Bronchial epithelial cell (primary cell): ENCODE results near the gene NOX5. TPM values are rescaled to one million over a fixed set of nuclear protein-coding genes. Genes with fewer than 3 reads are reported as not detected.

Source experiments
- DNase-seq: peaks from one replicate; pipeline ENCODE4 v3.0.0-alpha.2; 2010; ENCODE audit warnings: low read depth
- FAIRE-seq: peaks from 2 replicates; lab custom pipeline; 2011; peaks lifted over from hg19 to GRCh38; lab: Jason Lieb, UNC
- H3K27me3 ChIP-seq: 2 replicates; pipeline ENCODE4 v1.5.1; 2011; ENCODE audit warnings: low read length; ENCODE audit not compliant: control insufficient read depth, insufficient read depth
- H3K36me3 ChIP-seq: 2 replicates; pipeline ENCODE4 v1.5.1; 2011; ENCODE audit warnings: low read length; ENCODE audit not compliant: control insufficient read depth, insufficient read depth
- H3K4me3 ChIP-seq: 2 replicates; pipeline ENCODE4 v1.5.1; 2011; ENCODE audit warnings: mild to moderate bottlenecking, low read depth, low read length, control low read depth
- CTCF ChIP-seq: IDR thresholded peaks from 2 replicates; pipeline ENCODE4 v1.5.1; 2011; ENCODE audit warnings: mild to moderate bottlenecking, moderate library complexity, low read length, control low read depth, inconsistent platforms; ENCODE audit not compliant: insufficient read depth, severe bottlenecking
- total RNA-seq: library from RNA; depleted of rRNA; stranded (reverse); fragments of >200 nt; gene quantifications from 2 replicates; pipeline ENCODE4 v1.2.1, GENCODE V29; 2014

Gene NOX5
- total RNA-seq, 1 donor from 2014 or later, result not detected

- DNase-seq (no peak), FAIRE-seq (no peak)
- no peaks in the 10 kb centered on the region for H3K36me3 ChIP-seq
- no peak overlapping the region for H3K4me3 ChIP-seq
- H3K27me3 ChIP-seq, result no peaks in the 10 kb centered on the region
- TF ChIP-seq CTCF, result no peak
Observed at GRCh38 chr15:69016021-69016595, 1.6 kb downstream of the NOX5 start.

- DNase-seq (no peak), FAIRE-seq (no peak)
- Histone ChIP-seq H3K36me3 (no peaks in the 10 kb centered on the region), H3K27me3 (no peaks in the 10 kb centered on the region), H3K4me3 (no peak overlapping the region)
- TF ChIP-seq CTCF, result no peak
Observed at GRCh38 chr15:69017978-69018377, 3.5 kb downstream of the NOX5 start.

DNA sequence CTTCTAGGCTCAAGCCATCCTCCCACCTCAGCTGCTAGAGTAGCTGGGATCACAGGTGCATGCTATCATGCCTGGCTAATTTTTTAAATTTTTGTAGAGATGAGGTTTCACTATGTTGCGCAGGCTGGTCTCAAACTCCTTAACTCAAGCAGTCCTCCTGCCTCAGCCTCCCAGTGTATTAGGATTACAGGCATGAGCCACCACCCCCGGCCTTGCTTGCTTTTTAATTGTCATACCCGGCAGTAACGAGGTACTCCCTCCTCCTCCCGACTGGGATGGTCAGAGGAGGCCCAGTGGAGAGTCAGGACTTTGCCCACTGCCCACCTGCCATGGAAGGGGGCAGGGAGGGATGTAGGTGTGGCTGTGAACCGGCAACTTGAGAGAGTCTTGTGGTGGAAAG is 4.5 kb downstream of the NOX5 start:
- DNase-seq (no peak), FAIRE-seq (no peak)
- TF ChIP-seq CTCF, result no peak
- H3K27me3 ChIP-seq, result no peaks in the 10 kb centered on the region
- H3K4me3 ChIP-seq, result no peak overlapping the region
- no peaks in the 10 kb centered on the region for H3K36me3 ChIP-seq

- no peaks in the 10 kb centered on the region for H3K27me3 ChIP-seq
- no peak for DNase-seq
- no peaks in the 10 kb centered on the region for H3K36me3 ChIP-seq
- no peak for FAIRE-seq
- TF ChIP-seq CTCF, result no peak
- no peak overlapping the region for H3K4me3 ChIP-seq
Observed at GRCh38 chr15:69021895-69022294, 7.4 kb downstream of the NOX5 start.

GRCh38 chr15:69025320-69025719 is 10.8 kb downstream of the NOX5 start:
- TF ChIP-seq CTCF, result no peak
- Histone ChIP-seq H3K36me3 (no peaks in the 10 kb centered on the region), H3K27me3 (no peaks in the 10 kb centered on the region), H3K4me3 (no peak overlapping the region)
- DNase-seq, result peak; percentile 49
- FAIRE-seq, result no peak

- no peak overlapping the region for H3K4me3 ChIP-seq
- H3K27me3 ChIP-seq, result no peaks in the 10 kb centered on the region
- no peak for DNase-seq
- no peaks in the 10 kb centered on the region for H3K36me3 ChIP-seq
- no peak for FAIRE-seq
- TF ChIP-seq CTCF, result no peak
Observed at GRCh38 chr15:69026355-69026754, 11.9 kb downstream of the NOX5 start.
